HepG2 (cell line): ENCODE data around the gene SLX9. TPM values are rescaled to one million over a fixed set of nuclear protein-coding genes. Genes with fewer than 3 reads are reported as not detected.

Source experiments
- ATAC-seq: fragments of 200-7000 bp; cut with Tn5 transposase; 3 replicates; pipeline ENCODE4 v1.9.1; 2020; ENCODE audit warnings: mild to moderate bottlenecking, moderate library complexity
- BruUV-seq: library from RNA; stranded (reverse); fragments of 400-500 nt; replicated peaks from 2 replicates; lab custom pipeline; 2021; lab: Mats Ljungman, UMichigan
- CTCF ChIA-PET: fragments of 300-600 bp; formaldehyde crosslinking; extraction: SDS; loops from one replicate; lab custom pipeline; 2021; ENCODE audit warnings: low total read pairs, inconsistent platforms, low intra/inter-chr PET ratio; lab: Yijun Ruan, JAX
- POLR2A ChIA-PET: fragments of 350-600 bp; sonication (Branson Sonifier 250); formaldehyde crosslinking; loops from one replicate; lab custom pipeline; 2020; ENCODE audit warnings: antibody characterized with exemption, inconsistent platforms; lab: Yijun Ruan, JAX
- DNase-seq: peaks from one replicate; pipeline ENCODE4 v3.0.0-alpha.2; 2015; ENCODE audit warnings: low spot score
- FAIRE-seq: peaks from 3 replicates; lab custom pipeline; 2011; peaks lifted over from hg19 to GRCh38; lab: Jason Lieb, UNC
- H2AFZ ChIP-seq: one replicate; pipeline ENCODE4 v1.6.1; 2011; ENCODE audit warnings: low read length, inconsistent platforms
- H3K27ac ChIP-seq: fragments of 300-600 bp; 3 replicates; pipeline ENCODE4 v1.8.0; 2011; ENCODE audit warnings: mixed run types, mild to moderate bottlenecking, mixed read lengths, low read length, inconsistent platforms; ENCODE audit not compliant: insufficient read depth; ENCODE audit errors: extremely low read length
- H3K27me3 ChIP-seq, 2 experiments: fragments of 200-600 bp in 1 of 2; 2 replicates in 1 of 2; 3 replicates in 1 of 2; pipeline versions ENCODE4 v1.6.0 to v1.8.0; 2011; ENCODE audit warnings: low read length in 2 of 2, mild to moderate bottlenecking in 2 of 2, moderate library complexity in 2 of 2, inconsistent platforms in 1 of 2; ENCODE audit not compliant: insufficient read depth in 2 of 2, control insufficient read depth in 1 of 2
- H3K36me3 ChIP-seq, 2 experiments: fragments of 200-600 bp in 1 of 2; replicated peaks in 1 of 2; 2 replicates in 1 of 2; 3 replicates in 1 of 2; pipeline versions ENCODE4 v1.5.1 to v1.8.0; 2011; ENCODE audit warnings: low read length in 2 of 2, inconsistent platforms in 1 of 2; ENCODE audit not compliant: insufficient read depth in 2 of 2, control insufficient read depth in 1 of 2
- H3K4me1 ChIP-seq: 2 replicates; pipeline ENCODE4 v1.5.1; 2012; ENCODE audit warnings: low read length, inconsistent platforms; ENCODE audit not compliant: insufficient read depth
- H3K4me2 ChIP-seq: 2 replicates; pipeline ENCODE4 v1.6.0; 2011; ENCODE audit warnings: low read depth, low read length, inconsistent platforms
- H3K4me3 ChIP-seq, 3 experiments: fragments of 200-600 bp in 1 of 3; sonication (generic), shearing (Covaris generic) in 1 of 3; replicated peaks in 1 of 3; 2 replicates each; pipeline ENCODE4 v1.5.1; 2011 to 2016; ENCODE audit warnings: low read length in 3 of 3, inconsistent platforms in 2 of 3, low read depth in 2 of 3, mild to moderate bottlenecking in 2 of 3, control low read depth in 1 of 3, mixed read lengths in 1 of 3; ENCODE audit not compliant: insufficient read depth in 1 of 3
- H3K79me2 ChIP-seq: one replicate; pipeline ENCODE4 v1.6.1; 2011; ENCODE audit warnings: low read length, inconsistent platforms; ENCODE audit not compliant: insufficient read depth
- H3K9ac ChIP-seq: 2 replicates; pipeline ENCODE4 v1.6.0; 2011; ENCODE audit warnings: mild to moderate bottlenecking, low read depth, low read length, inconsistent platforms; ENCODE audit not compliant: insufficient read depth
- H3K9me3 ChIP-seq: 2 replicates; pipeline ENCODE4 v1.5.1; 2012; ENCODE audit warnings: mild to moderate bottlenecking, low read length
- H4K20me1 ChIP-seq: 2 replicates; pipeline ENCODE4 v1.6.0; 2011; ENCODE audit warnings: inconsistent platforms, mild to moderate bottlenecking, low read length, moderate library complexity; ENCODE audit not compliant: insufficient read depth
- DDIT3 ChIP-seq: sonication (generic); formaldehyde crosslinking; IDR thresholded peaks from 2 replicates; pipeline ENCODE4 v1.4.0; 2020; ENCODE audit warnings: mild to moderate bottlenecking, missing genetic modification reagents
- EHMT2 ChIP-seq: fragments of 200-600 bp; sonication (generic); IDR thresholded peaks from 2 replicates; pipeline ENCODE4 v1.7.0; 2017; ENCODE audit warnings: antibody characterized with exemption, low read depth, low read length, borderline replicate concordance
- ELF1 ChIP-seq: sonication (generic); formaldehyde crosslinking; IDR thresholded peaks from 2 replicates; pipeline ENCODE4 v1.4.0; 2020; ENCODE audit warnings: missing genetic modification reagents
- ELK4 ChIP-seq: sonication (generic); formaldehyde crosslinking; IDR thresholded peaks from 2 replicates; pipeline ENCODE4 v1.9.0; 2021; ENCODE audit warnings: missing genetic modification reagents, borderline replicate concordance
- FOXC1 ChIP-seq: sonication (generic); formaldehyde crosslinking; IDR thresholded peaks from 2 replicates; pipeline ENCODE4 v1.8.0; 2022; ENCODE audit warnings: mild to moderate bottlenecking, missing genetic modification reagents, borderline replicate concordance
- FOXP1 ChIP-seq, 2 experiments: fragments of 450-650 bp in 1 of 2; IDR thresholded peaks; 2 replicates each; pipeline ENCODE4 v1.6.1; 2017 to 2018; ENCODE audit warnings: antibody characterized with exemption in 1 of 2
- GRHL1 ChIP-seq: sonication (generic); formaldehyde crosslinking; conservative IDR thresholded peaks from 2 replicates; pipeline ENCODE4 v1.8.0; 2022; ENCODE audit warnings: missing genetic modification reagents
- HDAC1 ChIP-seq: sonication (generic); formaldehyde crosslinking; IDR thresholded peaks from 2 replicates; pipeline ENCODE4 v1.5.1; 2020; ENCODE audit warnings: mild to moderate bottlenecking, missing genetic modification reagents
- HMG20A ChIP-seq: IDR thresholded peaks from 2 replicates; pipeline ENCODE4 v1.6.1; 2016; ENCODE audit warnings: borderline replicate concordance
- NFATC3 ChIP-seq: sonication (generic); formaldehyde crosslinking; IDR thresholded peaks from 2 replicates; pipeline ENCODE4 v1.5.1; 2020; ENCODE audit warnings: mild to moderate bottlenecking, missing genetic modification reagents
- PBX2 ChIP-seq: IDR thresholded peaks from 2 replicates; pipeline ENCODE4 v1.6.1; 2016; ENCODE audit warnings: control low read depth
- PBX3 ChIP-seq: sonication (generic); formaldehyde crosslinking; IDR thresholded peaks from 2 replicates; pipeline ENCODE4 v1.8.1; 2023; ENCODE audit warnings: missing genetic modification reagents, inconsistent platforms, borderline replicate concordance
- SMAD1 ChIP-seq: sonication (generic); formaldehyde crosslinking; IDR thresholded peaks from 2 replicates; pipeline ENCODE4 v1.4.0; 2020; ENCODE audit warnings: missing genetic modification reagents, low read depth, mild to moderate bottlenecking, borderline replicate concordance
- ZNF20 ChIP-seq: sonication (generic); formaldehyde crosslinking; IDR thresholded peaks from 2 replicates; pipeline ENCODE4 v1.4.0; 2020; ENCODE audit warnings: mild to moderate bottlenecking, moderate library complexity, missing genetic modification reagents
- ZNF326 ChIP-seq: sonication (generic); formaldehyde crosslinking; IDR thresholded peaks from 2 replicates; pipeline ENCODE4 v1.4.0; 2020; ENCODE audit warnings: missing genetic modification reagents, borderline replicate concordance
- ZNF530 ChIP-seq: sonication (generic); formaldehyde crosslinking; IDR thresholded peaks from 2 replicates; pipeline ENCODE4 v1.5.0; 2020; ENCODE audit warnings: low read depth, mild to moderate bottlenecking, missing genetic modification reagents
- ZNF710 ChIP-seq: sonication (generic); formaldehyde crosslinking; IDR thresholded peaks from 2 replicates; pipeline ENCODE4 v1.5.0; 2020; ENCODE audit warnings: mild to moderate bottlenecking, missing genetic modification reagents, borderline replicate concordance
- ZZZ3 ChIP-seq: sonication (generic); formaldehyde crosslinking; IDR thresholded peaks from 2 replicates; pipeline ENCODE4 v1.4.0; 2020; ENCODE audit warnings: missing genetic modification reagents, mild to moderate bottlenecking, borderline replicate concordance
- WGBS: methylation state at CpG from one replicate; pipeline ENCODE4 v1.1.6; 2017; ENCODE audit warnings: low lambda C conversion rate; 5-methylcytosine and 5-hydroxymethylcytosine counted together
- in situ Hi-C: cut with HindIII; loops from 2 replicates; pipeline ENCODE4 v1.10.0; 2017; ENCODE audit warnings: low pct_unique_long_range_greater_than_20kb; ENCODE audit not compliant: extremely low pct_ligation_motif_present
- intact Hi-C: fragments of 100-400 bp; cut with micrococcal nuclease; formaldehyde crosslinking; loops from one replicate; pipeline ENCODE4 v1.10.0; 2022; ENCODE audit not compliant: unreplicated experiment
- polyA plus RNA-seq, 8 experiments: library from polyadenylated mRNA; depleted of rRNA in 3 of 8; stranded (reverse) in 7 of 8; unstranded in 1 of 8; fragments of >200 nt; fragmentation: Illumina TruSeq in 4 of 8; extraction: Trizol in 4 of 8; gene quantifications; 2 replicates each; pipeline versions ENCODE4 v1.2.1 to v1.2.3, GENCODE V29; 2011 to 2016; ENCODE audit warnings: low read depth in 4 of 8, missing spikeins in 1 of 8, mixed read lengths in 1 of 8; ENCODE audit not compliant: insufficient read depth in 1 of 8
- total RNA-seq, 5 experiments: library from RNA; depleted of rRNA; stranded (reverse); fragments of >200 nt; fragmentation: Illumina TruSeq; extraction: Trizol; gene quantifications; 2 replicates each; pipeline ENCODE4 v1.2.3, GENCODE V29; 2016; ENCODE audit warnings: low read depth in 1 of 5

The SLX9 gene
- total and polyA plus RNA-seq, 2 of the 13 experiments (the other 11 are each of a cell fraction or from before 2014, with no cell fraction given): 21.0 to 47.1 TPM

GRCh38 chr21:44973598-44973997 is 33.8 kb downstream of the SLX9 start:
- 96% methylated on average over 9 of the region's 14 CpGs for WGBS
- POLR2A ChIA-PET: no interaction called here
- H3K79me2 ChIP-seq: no peaks in the 10 kb centered on the region
- H3K9me3 ChIP-seq: no peaks in the 10 kb centered on the region
- H3K4me2 ChIP-seq: no peak overlapping the region
- no peak overlapping the region for H2AFZ ChIP-seq
- no peaks in the 10 kb centered on the region for H4K20me1 ChIP-seq
- H3K27ac ChIP-seq: no peak overlapping the region
- in situ Hi-C loops (no loop called here), intact Hi-C loops (no loop called here)
- H3K36me3 ChIP-seq: peaks cover 11 to 30% of the 10 kb centered on the region in 2 experiments; a peak in 3 of 5 replicates
- H3K27me3 ChIP-seq: no peaks in the 10 kb centered on the region
- no peak overlapping the region for H3K4me3 ChIP-seq
- no peaks in the 10 kb centered on the region for H3K4me1 ChIP-seq
- no peak for DNase-seq
- ATAC-seq: no peak
- CTCF ChIA-PET: no interaction called here
- no peak for FAIRE-seq
- no peak overlapping the region for H3K9ac ChIP-seq
- no TSS peak for BruUV-seq
- no peak for TF ChIP-seq PBX3 (CRISPR knock-in tag)
- TF ChIP-seq HDAC1 (CRISPR knock-in tag): no peak
- no peak for TF ChIP-seq PBX2 (CRISPR knock-in tag)
- TF ChIP-seq EHMT2: no peak
- TF ChIP-seq FOXC1 (CRISPR knock-in tag): no peak
- TF ChIP-seq HMG20A (CRISPR knock-in tag): no peak
- TF ChIP-seq ZZZ3 (CRISPR knock-in tag): no peak
- no peak for TF ChIP-seq ELF1 (CRISPR knock-in tag)
- TF ChIP-seq GRHL1 (CRISPR knock-in tag): no peak
- TF ChIP-seq DDIT3: no peak
- TF ChIP-seq ZNF20: no peak
- TF ChIP-seq ELK4 (CRISPR knock-in tag): no peak
- TF ChIP-seq ZNF530 (CRISPR knock-in tag): no peak
- no peak for TF ChIP-seq NFATC3 (CRISPR knock-in tag)
- no peak for TF ChIP-seq FOXP1 (IDR thresholded peaks at IDR 0.05)
- no peak for TF ChIP-seq FOXP1 (CRISPR knock-in tag; IDR thresholded peaks at IDR 0.05)
- TF ChIP-seq ZNF710: no peak
- no peak for TF ChIP-seq ZNF326 (CRISPR knock-in tag)
- no peak for TF ChIP-seq SMAD1 (CRISPR knock-in tag)
